Measurements from ENCODE around the gene ATP13A3. TPM values are rescaled to one million over a fixed set of nuclear protein-coding genes. Genes with fewer than 3 reads are reported as not detected.
A peak's percentile ranks its signal among the peaks of the same experiment; 100 is the strongest.

Gene ATP13A3
- total and polyA plus RNA-seq, 2 donors (not counting 1 experiment from before 2014, with no cell fraction given): 6.1 to 61.1 TPM

DNA sequence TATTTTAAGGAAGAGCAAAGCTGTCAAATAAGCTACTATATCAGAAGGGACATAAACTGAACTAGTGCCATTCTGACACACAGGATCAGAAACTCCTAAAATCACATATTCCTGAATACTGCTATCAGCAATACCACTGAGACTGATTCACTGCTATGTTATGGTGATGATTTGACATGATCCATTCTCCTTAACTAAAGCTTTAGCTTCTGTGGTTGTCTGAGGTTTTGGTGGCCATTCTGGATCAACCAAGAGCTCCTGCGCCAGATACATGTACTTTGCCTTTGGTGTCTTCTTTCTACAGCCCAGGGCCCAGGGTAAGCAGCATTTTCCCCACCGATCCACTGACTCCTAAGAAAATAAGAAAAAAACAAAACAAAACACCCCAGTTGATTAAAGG is 81.0 kb downstream of the ATP13A3 start:
- H3K79me2 ChIP-seq (ENCODE audit: control insufficient read depth, insufficient read depth, low read length): no peaks in the 10 kb centered on the region
- Mint-ChIP-seq H3K4me1 (no peaks in the 10 kb centered on the region), H3K4me3 (no peak overlapping the region), H3K9me3 (ENCODE audit: insufficient read depth) (no peaks in the 10 kb centered on the region), H3K27me3 (no peaks in the 10 kb centered on the region), H3K27ac (no peak overlapping the region)
- POLR2A ChIA-PET: no interaction called here
- WGBS (ENCODE audit: insufficient coverage): 100% methylated on average over 1 of the region's 2 CpGs
- no peak overlapping the region for H3K4me2 ChIP-seq (replicated peaks; ENCODE audit: low read depth, low read length, poor library complexity, severe bottlenecking)
- H2AFZ ChIP-seq (ENCODE audit: insufficient read depth, low read depth, low read length, poor library complexity, severe bottlenecking): no peak overlapping the region
- H3K4me3 ChIP-seq (ENCODE audit: control extremely low read depth in 1 of 5, extremely low read depth in 1 of 5, insufficient read depth in 1 of 5, low read depth in 2 of 5, low read length in 4 of 5): no peak overlapping the region
- CTCF ChIA-PET: interaction anchor here (0.9 to 3.3 kb wide), 8 partner anchors 9 to 1938 kb away, joined by 3 to 45 read pairs (median 3); no protein-coding TSS in a partner anchor
- DNase-seq (no peak), ATAC-seq (ENCODE audit: low read depth) (no peak)
- TF ChIP-seq EZH2 (IDR thresholded peaks at IDR 0.05; ENCODE audit: borderline replicate concordance, insufficient read depth, low read depth, low read length, poor library complexity, severe bottlenecking): no peak
- no peak for TF ChIP-seq CTCF (IDR thresholded peaks at IDR 0.05)
- peaks cover 5 to 10% of the 10 kb centered on the region in 2 experiments for H3K36me3 ChIP-seq (replicated peaks in 1 of 2; ENCODE audit: control extremely low read depth in 1 of 2, control insufficient read depth in 1 of 2, extremely low read depth in 1 of 2, insufficient read depth in 2 of 2, low read length in 1 of 2)
- no peak overlapping the region for H3K27ac ChIP-seq (ENCODE audit: low read length in 2 of 2)
- H3K9ac ChIP-seq (ENCODE audit: low read length): no peak overlapping the region
- no peaks in the 10 kb centered on the region for H4K20me1 ChIP-seq (ENCODE audit: control insufficient read depth, insufficient read depth, low read length, poor library complexity, severe bottlenecking)
- no peaks in the 10 kb centered on the region for H3K9me3 ChIP-seq (ENCODE audit: control extremely low read depth in 1 of 3, control insufficient read depth in 2 of 3, insufficient read depth in 1 of 3, low read length in 2 of 3)
- intact Hi-C loops (cut with micrococcal nuclease): loop anchor here (10.0 kb wide), 2 partner anchors 1591 to 1841 kb away; no protein-coding TSS in a partner anchor
- H3K27me3 ChIP-seq (replicated peaks in 1 of 4; ENCODE audit: control extremely low read depth in 1 of 4, control insufficient read depth in 3 of 4, insufficient read depth in 4 of 4, low read length in 3 of 4): no peaks in the 10 kb centered on the region
- no peaks in the 10 kb centered on the region for H3K4me1 ChIP-seq (ENCODE audit: control insufficient read depth in 2 of 2, insufficient read depth in 2 of 2, low read length in 2 of 2)

DNA sequence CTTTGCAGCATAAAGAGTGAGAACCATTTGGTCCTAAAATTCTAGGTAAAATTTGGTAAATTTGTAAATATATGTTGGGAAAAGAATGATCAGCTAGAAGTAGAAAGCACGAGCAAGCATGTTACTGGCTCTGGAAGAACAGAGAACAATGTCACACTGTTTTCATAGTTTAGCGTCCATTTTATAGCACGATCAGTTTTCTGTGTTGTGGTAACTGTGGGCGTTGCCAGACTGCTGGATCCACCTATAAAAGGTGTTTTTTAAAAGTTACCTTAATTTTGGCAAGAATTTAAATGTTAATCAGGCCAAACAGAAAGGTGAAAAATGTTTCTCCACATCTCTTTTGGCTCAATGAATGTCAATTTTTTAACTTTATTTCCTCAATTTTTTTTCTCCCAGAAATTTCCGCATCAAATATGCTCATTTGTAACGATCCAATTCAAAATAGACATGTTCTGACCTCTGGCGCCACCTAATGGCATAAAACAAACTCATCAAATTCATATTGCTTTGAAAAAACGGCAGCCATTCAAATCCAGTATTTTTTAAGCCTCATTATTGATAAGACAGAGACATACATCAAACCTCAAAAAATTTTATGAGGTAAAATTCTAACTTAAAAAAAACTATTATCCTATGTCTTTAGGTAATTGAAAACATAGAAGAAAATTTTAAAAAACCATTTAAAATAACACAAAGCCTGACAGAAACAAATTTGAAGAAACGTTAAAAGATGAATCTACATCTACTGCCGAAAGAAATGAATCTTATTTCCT is 82.2 kb downstream of the ATP13A3 start:
- Histone ChIP-seq H3K9ac (ENCODE audit: low read length) (no peak overlapping the region), H3K79me2 (ENCODE audit: control insufficient read depth, insufficient read depth, low read length) (no peaks in the 10 kb centered on the region), H3K27ac (ENCODE audit: low read length in 2 of 2) (no peak overlapping the region), H3K36me3 (replicated peaks in 1 of 2; ENCODE audit: control extremely low read depth in 1 of 2, control insufficient read depth in 1 of 2, extremely low read depth in 1 of 2, insufficient read depth in 2 of 2, low read length in 1 of 2) (peaks cover 5 to 10% of the 10 kb centered on the region in 2 experiments), H3K4me1 (ENCODE audit: control insufficient read depth in 2 of 2, insufficient read depth in 2 of 2, low read length in 2 of 2) (peaks cover 0 to 6% of the 10 kb centered on the region in 2 donors), H3K4me3 (ENCODE audit: control extremely low read depth in 1 of 5, extremely low read depth in 1 of 5, insufficient read depth in 1 of 5, low read depth in 2 of 5, low read length in 4 of 5) (no peak overlapping the region), H3K27me3 (replicated peaks in 1 of 4; ENCODE audit: control extremely low read depth in 1 of 4, control insufficient read depth in 3 of 4, insufficient read depth in 4 of 4, low read length in 3 of 4) (peaks cover 0 to 6% (median under 1%) of the 10 kb centered on the region in 4 experiments), H3K9me3 (ENCODE audit: control extremely low read depth in 1 of 3, control insufficient read depth in 2 of 3, insufficient read depth in 1 of 3, low read length in 2 of 3) (no peaks in the 10 kb centered on the region), H3K4me2 (replicated peaks; ENCODE audit: low read depth, low read length, poor library complexity, severe bottlenecking) (no peak overlapping the region), H2AFZ (ENCODE audit: insufficient read depth, low read depth, low read length, poor library complexity, severe bottlenecking) (no peak overlapping the region), H4K20me1 (ENCODE audit: control insufficient read depth, insufficient read depth, low read length, poor library complexity, severe bottlenecking) (no peaks in the 10 kb centered on the region)
- H3K4me1 Mint-ChIP-seq: peaks cover 2% of the 10 kb centered on the region
- no peaks in the 10 kb centered on the region for H3K9me3 Mint-ChIP-seq (ENCODE audit: insufficient read depth)
- ATAC-seq (ENCODE audit: low read depth) (no peak), DNase-seq (peak; percentile 65)
- WGBS (ENCODE audit: insufficient coverage): 49% methylated on average over 8 of the region's 10 CpGs
- intact Hi-C loops (cut with micrococcal nuclease): loop anchor here (1.0 to 10.0 kb wide), 3 partner anchors 71 to 1840 kb away; no protein-coding TSS in a partner anchor
- H3K27ac Mint-ChIP-seq: no peak overlapping the region
- H3K27me3 Mint-ChIP-seq: peaks cover 5% of the 10 kb centered on the region
- H3K4me3 Mint-ChIP-seq: no peak overlapping the region
- TF ChIP-seq CTCF (IDR thresholded peaks at IDR 0.05) (peak; percentile 94), EZH2 (IDR thresholded peaks at IDR 0.05; ENCODE audit: borderline replicate concordance, insufficient read depth, low read depth, low read length, poor library complexity, severe bottlenecking) (no peak)
- ChIA-PET POLR2A (no interaction called here), CTCF (interaction anchor here (0.7 to 3.3 kb wide), 11 partner anchors 9 to 792 kb away, joined by 3 to 45 read pairs (median 4); no protein-coding TSS in a partner anchor)

Measured in B cell (primary cell).